Sigmoid colon (tissue), 7 donors: ENCODE data around the gene CCDC78. TPM values are rescaled to one million over a fixed set of nuclear protein-coding genes. Genes with fewer than 3 reads are reported as not detected.

Experiments used
- DNase-seq: peaks from one replicate; pipeline ENCODE4 v3.0.0-alpha.2; 2019
- H3K27ac ChIP-seq, 4 donors: fragments of 200-600 bp; sonication (generic); one replicate each; pipeline ENCODE4 v1.5.1; 2016 to 2019; ENCODE audit warnings: mild to moderate bottlenecking in 1 of 4
- H3K27me3 ChIP-seq, 3 donors: fragments of 200-600 bp; sonication (generic); one replicate each; pipeline ENCODE4 v1.5.1; 2019; ENCODE audit warnings: mild to moderate bottlenecking in 1 of 3
- H3K36me3 ChIP-seq, 4 donors: fragments of 200-600 bp; sonication (generic); one replicate each; pipeline ENCODE4 v1.5.1; 2016 to 2019
- H3K4me1 ChIP-seq, 4 donors: fragments of 200-600 bp; sonication (generic); one replicate each; pipeline ENCODE4 v1.5.1; 2017 to 2019
- H3K4me3 ChIP-seq, 4 donors: fragments of 200-600 bp; sonication (generic); one replicate each; pipeline ENCODE4 v1.5.1; 2017 to 2019; ENCODE audit warnings: mild to moderate bottlenecking in 2 of 4, moderate library complexity in 1 of 4
- H3K9me3 ChIP-seq, 4 donors: fragments of 200-600 bp in 3 of 4; sonication (generic) in 3 of 4; one replicate each; pipeline versions ENCODE4 v1.5.1 to v1.6.1; 2013 to 2019
- CTCF ChIP-seq, 4 experiments: fragments of 450-650 bp in 3 of 4; fragments of 200-600 bp in 1 of 4; IDR thresholded peaks; one replicate each; pipeline ENCODE4 v1.5.1; 2016 to 2019; ENCODE audit warnings: antibody characterized with exemption in 4 of 4, mild to moderate bottlenecking in 3 of 4, moderate library complexity in 2 of 4
- EP300 ChIP-seq, 4 donors: sonication (generic); formaldehyde crosslinking; IDR thresholded peaks; one replicate each; pipeline ENCODE4 v1.6.1; 2017; ENCODE audit warnings: antibody characterized with exemption in 4 of 4
- POLR2A ChIP-seq, 2 donors: fragments of 450-650 bp; IDR thresholded peaks; one replicate each; pipeline ENCODE4 v1.6.1; 2016; ENCODE audit warnings: antibody characterized with exemption in 2 of 2, mild to moderate bottlenecking in 2 of 2, moderate library complexity in 2 of 2
- POLR2AphosphoS5 ChIP-seq, 4 donors: sonication (generic); formaldehyde crosslinking; IDR thresholded peaks; one replicate each; pipeline ENCODE4 v1.6.1; 2017; ENCODE audit warnings: antibody characterized with exemption in 4 of 4
- WGBS, 2 donors: extraction: QIAGEN DNeasy Blood & Tissue Kit; methylation state at CpG; one replicate each; pipeline ENCODE4 v1.1.7; 2013; 5-methylcytosine and 5-hydroxymethylcytosine counted together
- intact Hi-C: fragments of 100-400 bp; cut with DNase I; formaldehyde crosslinking; loops from one replicate; pipeline ENCODE4 v1.15.1; 2023
- polyA plus RNA-seq, 3 donors: library from polyadenylated mRNA; stranded (reverse); fragments of 200-250 nt; gene quantifications; one replicate each; pipeline ENCODE4 v1.2.3, GENCODE V29; 2013
- total RNA-seq, 4 donors: library from RNA; depleted of rRNA; stranded (reverse); fragments of >200 nt; gene quantifications; one replicate each; pipeline ENCODE4 v1.1.0, GENCODE V29; 2016
- donor health status: healthy with polysubstance abuse.
- donor health status: Bipolar disorder and iron deficiency.
- donor health status: healthy.

The CCDC78 gene
- total and polyA plus RNA-seq, 7 donors = 0.49 to 3.4 TPM; not detected in 5

DNA sequence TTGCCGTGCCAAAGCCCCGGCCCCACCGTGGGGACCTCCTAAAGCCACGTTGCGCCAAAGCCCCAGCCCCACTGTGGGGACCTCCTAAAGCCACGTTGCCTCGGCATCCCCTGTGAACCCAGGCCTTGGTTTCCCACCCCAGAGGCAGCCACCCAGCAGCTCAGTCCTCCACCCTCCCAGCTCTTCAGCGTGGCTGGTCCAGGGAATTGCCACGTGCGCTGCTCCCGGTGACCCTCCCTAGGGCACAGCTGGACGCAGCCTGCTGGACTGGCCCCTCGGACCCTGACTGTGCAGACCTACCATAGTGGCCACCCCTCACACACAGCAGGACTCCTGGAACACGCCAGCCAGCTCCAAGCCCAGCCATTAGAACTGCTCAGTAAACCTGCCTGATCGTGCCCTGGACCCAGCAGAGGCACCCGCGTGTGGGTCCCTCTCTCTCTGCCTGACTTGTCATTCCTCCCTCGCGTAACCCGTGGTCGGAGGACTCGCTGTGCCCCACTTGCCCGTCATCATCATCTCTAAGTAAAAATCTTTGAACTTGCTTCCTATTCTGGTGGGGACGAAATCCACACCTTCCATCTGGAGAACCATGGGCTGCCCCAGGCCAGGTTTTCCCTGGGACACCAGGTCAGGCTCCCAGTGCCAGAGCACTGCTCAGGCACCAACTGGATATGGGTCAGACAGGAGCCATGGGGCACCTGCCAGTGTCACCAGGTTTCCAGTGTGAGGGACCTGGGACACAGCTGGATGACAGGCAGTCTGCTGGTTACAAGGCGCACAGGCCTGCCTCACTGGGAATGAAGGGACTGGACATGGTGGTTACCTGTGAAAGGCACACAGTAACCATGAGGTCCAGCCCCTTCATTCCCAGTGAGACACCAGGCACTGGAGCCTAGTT lies 9.0 kb upstream of the CCDC78 start:
- no peak for DNase-seq
- intact Hi-C loops = no loop called here
- no peaks in the 10 kb centered on the region for H3K27me3 ChIP-seq
- WGBS, 2 donors = 96% methylated on average over 25 of the region's 25 CpGs
- peaks cover 0 to 10% (median 9%) of the 10 kb centered on the region in 4 donors for H3K4me1 ChIP-seq
- H3K9me3 ChIP-seq = no peaks in the 10 kb centered on the region
- H3K4me3 ChIP-seq = no peak overlapping the region
- peaks cover 28 to 76% (median 37%) of the 10 kb centered on the region in 4 donors for H3K36me3 ChIP-seq
- TF ChIP-seq POLR2A (IDR thresholded peaks at IDR 0.05) = no peak
- TF ChIP-seq CTCF (IDR thresholded peaks at IDR 0.05) = no peak
- no peak for TF ChIP-seq EP300 (IDR thresholded peaks at IDR 0.05)
- no peak for TF ChIP-seq POLR2AphosphoS5 (IDR thresholded peaks at IDR 0.05)
- H3K27ac ChIP-seq = no peak overlapping the region

- 93 to 95% methylated on average over 49 of the region's 49 CpGs for whole genome bisulfite sequencing, 2 donors
- H3K36me3 ChIP-seq = peaks cover 28 to 75% (median 37%) of the 10 kb centered on the region in 4 donors
These were observed 8.2 kb upstream of the CCDC78 start for GRCh38 chr16:734208-734980.

DNA sequence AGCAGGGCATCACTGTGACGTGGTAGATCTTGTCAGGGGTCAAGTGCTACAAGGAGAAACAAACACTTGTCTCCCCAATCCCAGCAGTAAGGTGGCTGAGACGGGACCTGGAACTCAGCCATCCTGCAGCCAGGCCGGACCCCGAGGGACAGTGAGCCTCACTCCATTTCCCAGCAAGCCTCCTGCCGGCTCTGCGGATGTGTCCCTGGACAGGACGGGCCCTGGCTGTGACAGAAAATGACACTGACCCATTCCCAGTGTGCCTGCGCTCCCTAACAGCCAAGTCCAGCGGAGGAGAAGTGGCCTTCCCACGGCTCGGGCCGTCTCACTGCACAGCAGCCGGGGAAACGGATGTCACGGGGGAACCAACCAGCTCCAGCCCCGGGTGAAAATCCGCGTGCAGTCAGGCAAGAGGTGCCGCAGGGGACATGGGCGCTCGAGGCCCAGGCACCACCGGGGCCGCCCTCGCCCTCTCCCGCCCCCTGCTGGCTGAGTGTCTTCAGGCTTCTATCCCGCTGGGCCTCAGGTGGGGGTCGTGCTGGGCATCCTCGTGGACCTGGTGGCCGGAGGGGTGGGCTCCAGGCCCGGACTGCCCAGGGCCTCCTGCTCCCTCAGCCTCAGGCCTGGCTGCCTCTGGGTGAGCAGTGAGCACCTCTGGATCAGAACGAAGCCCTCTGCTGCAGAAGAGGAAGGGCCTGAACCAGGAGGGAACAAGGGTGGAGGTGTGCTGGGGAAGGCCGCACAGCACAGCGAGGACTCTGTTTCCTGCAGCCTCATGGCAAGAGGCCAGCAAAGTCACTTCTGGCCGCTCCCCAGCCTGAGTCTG lies 7.4 kb upstream of the CCDC78 start:
- WGBS, 2 donors = 87 to 90% methylated on average over 34 of the region's 34 CpGs
- Histone ChIP-seq H3K27me3 (peaks cover 0 to 9% (median 3%) of the 10 kb centered on the region in 3 donors), H3K36me3 (peaks cover 28 to 67% (median 37%) of the 10 kb centered on the region in 4 donors), H3K9me3 (no peaks in the 10 kb centered on the region), H3K27ac (no peak overlapping the region), H3K4me3 (no peak overlapping the region), H3K4me1 (peaks cover 0 to 4% (median 4%) of the 10 kb centered on the region in 4 donors)
- TF ChIP-seq CTCF (IDR thresholded peaks at IDR 0.05) (peak in 1 of 4 experiments; percentile 24), POLR2A (IDR thresholded peaks at IDR 0.05) (no peak), EP300 (IDR thresholded peaks at IDR 0.05) (no peak)
- intact Hi-C loops = no loop called here
- peak; percentile 61 for DNase-seq

More at GRCh38 chr16:734208-734980, 8.2 kb upstream of the CCDC78 start:
- peaks cover 0 to 2% (median under 1%) of the 10 kb centered on the region in 4 donors for H3K4me1 ChIP-seq
- no peak overlapping the region for H3K27ac ChIP-seq
- no peaks in the 10 kb centered on the region for H3K9me3 ChIP-seq
- peaks cover 0 to under 1% (median 0%) of the 10 kb centered on the region in 3 donors for H3K27me3 ChIP-seq
- H3K4me3 ChIP-seq = no peak overlapping the region
- DNase-seq = peak; percentile 59
- TF ChIP-seq POLR2A (IDR thresholded peaks at IDR 0.05) (no peak), EP300 (IDR thresholded peaks at IDR 0.05) (no peak), POLR2AphosphoS5 (IDR thresholded peaks at IDR 0.05) (no peak)
- intact Hi-C loops = no loop called here

- Histone ChIP-seq H3K36me3 (peaks cover 26 to 63% (median 36%) of the 10 kb centered on the region in 4 donors), H3K27me3 (peaks cover 4 to 15% (median 10%) of the 10 kb centered on the region in 3 donors), H3K9me3 (no peaks in the 10 kb centered on the region), H3K4me1 (peaks cover 0 to 11% (median 10%) of the 10 kb centered on the region in 4 donors), H3K27ac (no peak overlapping the region), H3K4me3 (no peak overlapping the region)
- intact Hi-C loops = no loop called here
- no peak for TF ChIP-seq POLR2A (IDR thresholded peaks at IDR 0.05)
- WGBS, 2 donors = 89% methylated on average over 13 of the region's 13 CpGs
- DNase-seq = no peak
These were observed 6.7 kb upstream of the CCDC78 start for GRCh38 chr16:732936-733335.

DNA sequence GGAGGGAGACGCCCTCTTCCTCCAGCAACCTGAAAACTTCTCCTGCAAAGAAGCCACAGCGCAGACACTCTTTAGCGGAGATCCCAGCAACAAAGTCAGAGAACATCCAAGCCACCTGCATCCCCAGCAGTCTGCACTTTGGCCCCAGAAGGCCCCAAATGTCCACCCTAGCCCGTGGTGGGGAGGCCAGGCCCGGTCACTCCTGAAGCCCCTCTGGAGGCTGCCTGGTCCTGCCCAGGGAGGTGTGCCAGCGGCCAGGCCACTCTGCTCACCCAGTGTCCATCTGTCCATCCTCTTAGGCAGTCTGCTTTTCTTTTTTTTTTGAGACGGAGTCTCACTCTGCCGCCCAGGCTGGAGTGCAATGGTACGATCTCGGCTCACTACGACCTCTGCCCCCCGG lies 6.1 kb upstream of the CCDC78 start:
- no peak overlapping the region for H3K27ac ChIP-seq
- H3K9me3 ChIP-seq = no peaks in the 10 kb centered on the region
- peaks cover 20 to 57% (median 33%) of the 10 kb centered on the region in 4 donors for H3K36me3 ChIP-seq
- no peak overlapping the region for H3K4me3 ChIP-seq
- H3K27me3 ChIP-seq = peaks cover 10 to 22% (median 14%) of the 10 kb centered on the region in 3 donors
- intact Hi-C loops = no loop called here
- 94 to 96% methylated on average over 12 of the region's 12 CpGs for WGBS, 2 donors
- no peak for TF ChIP-seq POLR2AphosphoS5 (IDR thresholded peaks at IDR 0.05)
- no peak for TF ChIP-seq POLR2A (IDR thresholded peaks at IDR 0.05)
- no peak for TF ChIP-seq CTCF (IDR thresholded peaks at IDR 0.05)
- no peak for TF ChIP-seq EP300 (IDR thresholded peaks at IDR 0.05)
- peaks cover 0 to 17% (median 16%) of the 10 kb centered on the region in 4 donors for H3K4me1 ChIP-seq
- no peak for DNase-seq
